ENCODE data around the gene GPATCH2L. TPM values are rescaled to one million over a fixed set of nuclear protein-coding genes. Genes with fewer than 3 reads are reported as not detected.

The GPATCH2L gene
- total and polyA plus RNA-seq, 9 donors, result 11.6 to 29.4 (median 18.3) TPM

DNA sequence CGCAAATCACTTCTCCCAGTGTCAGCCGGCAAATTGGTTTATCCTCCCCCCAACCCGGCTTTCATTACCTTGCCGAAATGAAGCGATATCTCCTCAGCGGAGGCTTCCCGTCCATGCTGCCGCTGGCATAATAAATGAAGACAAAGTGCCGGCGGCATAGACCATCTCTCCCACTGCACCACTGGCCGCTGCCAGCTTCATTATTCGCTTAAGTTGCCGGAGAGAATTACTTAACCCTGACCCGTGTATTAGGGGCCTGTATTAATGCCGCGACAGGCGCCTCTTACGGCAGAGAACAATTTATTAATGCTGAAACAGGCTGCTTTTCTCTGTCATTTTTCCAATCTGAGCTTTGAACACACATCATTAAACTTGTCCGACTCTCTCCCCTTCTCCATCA lies 17.5 kb upstream of the GPATCH2L start:
- 90% methylated on average over 18 of the region's 19 CpGs for WGBS (ENCODE audit: insufficient coverage)
- no peak overlapping the region for H3K4me3 ChIP-seq (ENCODE audit: low read length)

DNA sequence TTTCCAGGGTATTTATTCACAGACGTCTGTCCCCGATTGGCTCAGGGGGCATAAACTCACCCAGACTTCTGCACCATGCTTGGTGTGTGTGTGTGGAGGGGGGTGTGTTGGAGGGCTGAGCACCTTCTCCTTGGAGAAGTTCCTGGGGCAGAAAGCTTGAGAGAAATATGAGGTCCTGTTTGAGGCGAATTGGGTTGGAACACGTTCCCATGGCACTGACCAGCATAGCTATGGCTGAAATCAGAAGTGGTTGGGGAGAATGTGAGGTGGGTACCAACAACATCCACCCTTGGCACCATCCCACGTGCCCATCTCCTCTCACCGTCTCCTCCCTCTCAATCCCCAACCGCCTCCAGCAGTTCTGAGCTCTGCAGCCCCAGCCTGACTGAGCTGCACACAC lies 16.0 kb upstream of the GPATCH2L start:
- peaks cover 9% of the 10 kb centered on the region for H3K4me1 ChIP-seq (ENCODE audit: control insufficient read depth, insufficient read depth, low read length)
- no peaks in the 10 kb centered on the region for H3K9me3 ChIP-seq (replicated peaks; ENCODE audit: control insufficient read depth, low read depth, low read length)
- H3K27ac ChIP-seq (ENCODE audit: low read length), result no peak overlapping the region
- 82% methylated on average over 2 of the region's 7 CpGs for WGBS (ENCODE audit: insufficient coverage)
- no peak overlapping the region for H3K4me3 ChIP-seq (ENCODE audit: low read length)
- no peaks in the 10 kb centered on the region for H3K36me3 ChIP-seq (ENCODE audit: control insufficient read depth, insufficient read depth, low read length)
- DNase-seq, result no peak
- peaks cover 79% of the 10 kb centered on the region for H3K27me3 ChIP-seq (ENCODE audit: control insufficient read depth, insufficient read depth, low read length)

More for the DNA sequence above, 17.5 kb upstream of the GPATCH2L start:
- peaks cover 9% of the 10 kb centered on the region for H3K4me1 ChIP-seq (ENCODE audit: control insufficient read depth, insufficient read depth, low read length)
- H3K27me3 ChIP-seq (ENCODE audit: control insufficient read depth, insufficient read depth, low read length), result peaks cover 78% of the 10 kb centered on the region
- H3K9me3 ChIP-seq (replicated peaks; ENCODE audit: control insufficient read depth, low read depth, low read length), result no peaks in the 10 kb centered on the region
- H3K27ac ChIP-seq (ENCODE audit: low read length), result no peak overlapping the region
- no peaks in the 10 kb centered on the region for H3K36me3 ChIP-seq (ENCODE audit: control insufficient read depth, insufficient read depth, low read length)
- no peak for DNase-seq

DNA sequence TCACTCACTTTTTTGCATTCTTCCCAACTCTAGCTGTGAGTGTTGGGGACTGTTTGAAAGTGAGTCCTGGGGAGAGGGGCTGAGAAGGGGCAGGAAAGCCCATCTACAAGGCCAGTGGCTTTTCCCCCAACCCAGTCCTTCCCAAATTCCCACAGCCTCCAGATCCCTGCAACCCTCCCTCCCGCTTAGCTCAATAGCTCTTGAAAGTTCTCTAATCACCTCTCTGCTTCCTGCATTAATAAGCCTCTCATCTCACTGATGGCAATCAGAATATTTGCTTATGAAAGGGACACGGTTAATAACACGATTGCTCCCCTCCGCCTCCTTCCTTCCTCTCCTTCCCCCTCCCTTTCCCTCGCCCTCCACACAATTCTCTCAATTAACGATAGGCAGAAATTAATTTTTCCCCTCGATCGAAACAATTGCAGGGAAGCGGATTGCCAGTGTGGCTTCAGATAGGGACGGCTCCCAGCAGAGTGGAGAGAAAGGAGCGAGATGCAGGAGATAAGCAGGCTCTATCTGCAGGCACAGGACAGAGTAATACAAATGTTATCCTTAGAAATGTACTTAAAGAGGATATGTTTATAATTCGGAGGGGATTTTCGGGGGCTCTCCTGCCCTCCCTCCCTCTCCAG lies 15.1 kb upstream of the GPATCH2L start:
- Histone ChIP-seq H3K4me3 (ENCODE audit: low read length) (no peak overlapping the region), H3K27me3 (ENCODE audit: control insufficient read depth, insufficient read depth, low read length) (peaks cover 76% of the 10 kb centered on the region), H3K9me3 (replicated peaks; ENCODE audit: control insufficient read depth, low read depth, low read length) (no peaks in the 10 kb centered on the region), H3K36me3 (ENCODE audit: control insufficient read depth, insufficient read depth, low read length) (no peaks in the 10 kb centered on the region), H3K4me1 (ENCODE audit: control insufficient read depth, insufficient read depth, low read length) (peaks cover 9% of the 10 kb centered on the region), H3K27ac (ENCODE audit: low read length) (no peak overlapping the region)
- 37% methylated on average over 4 of the region's 13 CpGs for WGBS (ENCODE audit: insufficient coverage)
- no peak for DNase-seq

DNA sequence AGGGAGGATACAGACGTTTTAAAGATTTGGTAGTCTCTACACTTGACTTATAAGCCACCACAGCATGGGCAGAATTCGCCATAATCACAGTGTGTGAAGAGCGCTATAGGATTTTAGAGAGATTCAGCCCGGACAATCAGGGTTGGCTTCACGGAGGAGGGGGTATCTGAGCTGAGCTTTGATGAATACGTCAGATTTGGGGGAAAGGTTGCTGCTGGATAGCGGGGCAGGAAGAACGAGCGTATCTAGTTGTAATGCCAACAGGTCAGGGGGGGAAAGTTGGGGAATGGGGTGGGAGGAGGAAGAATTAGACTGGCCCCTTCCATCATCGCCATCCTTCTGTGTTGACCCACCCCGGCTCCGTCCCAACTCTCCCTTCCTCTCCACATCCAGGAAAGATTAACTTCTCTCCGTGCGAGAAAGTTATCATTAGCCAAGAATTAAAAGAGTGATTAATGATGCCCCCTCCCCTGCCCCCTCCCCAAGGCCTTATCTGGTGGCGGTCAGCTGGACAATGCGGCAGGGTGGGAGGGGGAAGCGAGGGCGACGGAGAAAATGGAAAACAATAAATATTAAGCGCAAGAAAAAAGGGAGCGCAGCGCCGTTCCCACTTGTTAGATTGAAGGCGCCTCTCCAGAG lies 13.5 kb upstream of the GPATCH2L start:
- Histone ChIP-seq H3K27me3 (ENCODE audit: control insufficient read depth, insufficient read depth, low read length) (peaks cover 74% of the 10 kb centered on the region), H3K27ac (ENCODE audit: low read length) (no peak overlapping the region), H3K4me3 (ENCODE audit: low read length) (no peak overlapping the region), H3K4me1 (ENCODE audit: control insufficient read depth, insufficient read depth, low read length) (peaks cover 9% of the 10 kb centered on the region), H3K36me3 (ENCODE audit: control insufficient read depth, insufficient read depth, low read length) (no peaks in the 10 kb centered on the region), H3K9me3 (replicated peaks; ENCODE audit: control insufficient read depth, low read depth, low read length) (peaks cover 3% of the 10 kb centered on the region)
- WGBS (ENCODE audit: insufficient coverage), result 5% methylated on average over 10 of the region's 24 CpGs
- no peak for DNase-seq

- H3K4me3 ChIP-seq (ENCODE audit: low read length), result no peak overlapping the region
- no peak for DNase-seq
- H3K36me3 ChIP-seq (ENCODE audit: control insufficient read depth, insufficient read depth, low read length), result no peaks in the 10 kb centered on the region
- no peak overlapping the region for H3K27ac ChIP-seq (ENCODE audit: low read length)
- H3K4me1 ChIP-seq (ENCODE audit: control insufficient read depth, insufficient read depth, low read length), result peaks cover 9% of the 10 kb centered on the region
- peaks cover 6% of the 10 kb centered on the region for H3K9me3 ChIP-seq (replicated peaks; ENCODE audit: control insufficient read depth, low read depth, low read length)
- peaks cover 70% of the 10 kb centered on the region for H3K27me3 ChIP-seq (ENCODE audit: control insufficient read depth, insufficient read depth, low read length)
- 7% methylated on average over 41 of the region's 50 CpGs for WGBS (ENCODE audit: insufficient coverage)
Observed at GRCh38 chr14:76138758-76139723, 12.7 kb upstream of the GPATCH2L start.

GRCh38 chr14:76143642-76144041 lies 8.1 kb upstream of the GPATCH2L start:
- H3K36me3 ChIP-seq (ENCODE audit: control insufficient read depth, insufficient read depth, low read length), result no peaks in the 10 kb centered on the region
- no peak for DNase-seq
- H3K4me1 ChIP-seq (ENCODE audit: control insufficient read depth, insufficient read depth, low read length), result peaks cover 4% of the 10 kb centered on the region
- H3K9me3 ChIP-seq (replicated peaks; ENCODE audit: control insufficient read depth, low read depth, low read length), result peaks cover 6% of the 10 kb centered on the region
- peaks cover 33% of the 10 kb centered on the region for H3K27me3 ChIP-seq (ENCODE audit: control insufficient read depth, insufficient read depth, low read length)
- no peak overlapping the region for H3K27ac ChIP-seq (ENCODE audit: low read length)
- H3K4me3 ChIP-seq (ENCODE audit: low read length), result no peak overlapping the region
- WGBS (ENCODE audit: insufficient coverage), result no CpG with 5 or more reads among the region's 2 CpGs

DNA sequence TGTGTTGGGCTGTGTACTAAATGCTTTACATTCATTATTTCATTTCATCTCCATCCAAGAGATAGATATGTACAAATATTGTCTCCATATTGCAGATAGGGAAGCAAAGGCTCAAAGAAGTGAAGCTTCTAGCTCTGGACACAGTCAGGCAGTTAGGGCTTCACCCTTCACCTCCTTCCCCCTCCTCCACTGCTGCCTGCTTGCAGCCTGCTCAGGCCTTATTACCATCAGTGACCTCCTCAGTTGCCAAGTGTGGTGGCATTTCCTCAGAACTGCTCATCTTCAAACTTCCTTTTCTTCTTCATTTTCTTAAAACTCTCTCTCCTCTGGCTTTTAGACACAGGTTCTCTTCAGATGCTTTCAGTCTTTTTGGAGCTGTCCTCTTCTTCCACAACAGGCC lies 4.7 kb upstream of the GPATCH2L start:
- H3K27ac ChIP-seq (ENCODE audit: low read length), result no peak overlapping the region
- peaks cover 14% of the 10 kb centered on the region for H3K27me3 ChIP-seq (ENCODE audit: control insufficient read depth, insufficient read depth, low read length)
- H3K36me3 ChIP-seq (ENCODE audit: control insufficient read depth, insufficient read depth, low read length), result no peaks in the 10 kb centered on the region
- no peak for DNase-seq
- no peak overlapping the region for H3K4me3 ChIP-seq (ENCODE audit: low read length)
- H3K4me1 ChIP-seq (ENCODE audit: control insufficient read depth, insufficient read depth, low read length), result no peaks in the 10 kb centered on the region
- H3K9me3 ChIP-seq (replicated peaks; ENCODE audit: control insufficient read depth, low read depth, low read length), result peaks cover 6% of the 10 kb centered on the region

DNA sequence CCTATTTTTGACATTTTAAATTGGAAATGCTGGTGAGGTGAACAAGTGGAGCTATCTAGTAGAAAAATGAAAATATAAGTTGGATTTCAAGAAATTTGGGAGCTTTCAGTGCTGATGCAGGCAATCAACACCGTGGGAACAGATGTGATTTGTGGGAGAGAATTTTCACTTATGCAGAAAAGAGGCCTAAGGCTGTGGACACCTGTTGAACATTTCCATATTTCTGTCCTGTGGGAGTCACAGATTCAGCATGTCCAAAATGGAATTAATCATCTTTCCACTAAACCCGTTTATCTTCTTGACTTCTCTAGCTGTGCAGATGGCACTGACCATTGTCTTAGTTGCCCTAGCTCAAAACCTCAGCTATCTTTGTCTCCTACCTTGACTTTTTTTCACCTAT lies 2.5 kb upstream of the GPATCH2L start:
- Histone ChIP-seq H3K4me1 (ENCODE audit: control insufficient read depth, insufficient read depth, low read length) (peaks cover 5% of the 10 kb centered on the region), H3K36me3 (ENCODE audit: control insufficient read depth, insufficient read depth, low read length) (peaks cover under 1% of the 10 kb centered on the region), H3K9me3 (replicated peaks; ENCODE audit: control insufficient read depth, low read depth, low read length) (no peaks in the 10 kb centered on the region), H3K27ac (ENCODE audit: low read length) (no peak overlapping the region), H3K4me3 (ENCODE audit: low read length) (no peak overlapping the region), H3K27me3 (ENCODE audit: control insufficient read depth, insufficient read depth, low read length) (peaks cover 8% of the 10 kb centered on the region)
- 60% methylated on average over 1 of the region's 2 CpGs for WGBS (ENCODE audit: insufficient coverage)
- no peak for DNase-seq

DNA sequence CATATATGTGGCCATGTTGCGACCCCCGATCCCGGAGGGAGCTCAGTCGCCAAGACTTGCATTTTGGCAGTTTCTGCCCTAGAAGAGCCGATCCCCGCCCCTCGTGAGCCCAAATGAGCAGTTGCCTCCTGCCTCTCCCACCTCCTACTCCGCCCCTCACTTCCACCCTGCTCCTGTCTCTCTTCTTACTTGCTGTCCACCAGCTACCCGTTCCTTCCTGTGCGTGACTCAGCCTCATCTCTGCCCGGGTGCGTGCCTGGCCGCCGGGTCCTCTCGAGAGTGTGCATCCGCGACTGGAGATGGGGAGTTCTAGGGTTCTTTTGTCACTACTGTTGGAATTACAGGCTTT lies 585 bp downstream of the GPATCH2L start:
- Histone ChIP-seq H3K4me3 (ENCODE audit: low read length) (peak overlapping the region; percentile 75), H3K4me1 (ENCODE audit: control insufficient read depth, insufficient read depth, low read length) (peaks cover 12% of the 10 kb centered on the region), H3K36me3 (ENCODE audit: control insufficient read depth, insufficient read depth, low read length) (peaks cover 8% of the 10 kb centered on the region), H3K27me3 (ENCODE audit: control insufficient read depth, insufficient read depth, low read length) (peaks cover 6% of the 10 kb centered on the region), H3K9me3 (replicated peaks; ENCODE audit: control insufficient read depth, low read depth, low read length) (no peaks in the 10 kb centered on the region), H3K27ac (ENCODE audit: low read length) (peak overlapping the region; percentile 83)
- under 1% methylated on average over 10 of the region's 17 CpGs for whole genome bisulfite sequencing (ENCODE audit: insufficient coverage)
- peak; percentile 80 for DNase-seq

DNA sequence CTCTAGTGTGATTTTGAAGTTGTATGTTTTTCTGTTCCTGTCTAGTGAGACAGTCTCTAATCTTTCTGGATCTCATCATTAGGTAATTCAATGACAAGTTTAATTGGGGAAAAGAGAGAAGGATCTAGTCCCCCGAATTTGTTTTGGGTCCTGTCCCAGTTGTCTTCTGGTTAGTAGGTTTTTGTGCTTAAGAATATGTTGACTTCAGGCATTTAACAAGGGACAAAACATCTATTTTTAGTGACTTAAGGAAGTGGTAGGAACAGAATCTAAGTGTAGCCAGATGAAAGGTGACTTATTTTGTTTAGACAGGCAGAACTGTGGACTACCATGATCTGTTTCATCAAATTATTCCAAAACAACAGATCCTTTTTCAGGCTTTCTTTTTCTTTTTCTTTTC lies 2.2 kb downstream of the GPATCH2L start:
- H3K27ac ChIP-seq (ENCODE audit: low read length), result no peak overlapping the region

More for the DNA sequence above, 2.2 kb downstream of the GPATCH2L start:
- Histone ChIP-seq H3K4me1 (ENCODE audit: control insufficient read depth, insufficient read depth, low read length) (peaks cover 12% of the 10 kb centered on the region), H3K4me3 (ENCODE audit: low read length) (no peak overlapping the region), H3K27me3 (ENCODE audit: control insufficient read depth, insufficient read depth, low read length) (peaks cover under 1% of the 10 kb centered on the region), H3K36me3 (ENCODE audit: control insufficient read depth, insufficient read depth, low read length) (peaks cover 16% of the 10 kb centered on the region), H3K9me3 (replicated peaks; ENCODE audit: control insufficient read depth, low read depth, low read length) (no peaks in the 10 kb centered on the region)
- DNase-seq, result no peak
- WGBS (ENCODE audit: insufficient coverage), result no CpG with 5 or more reads among the region's 1 CpG
